Measurements from ENCODE around the gene GALNT18. TPM values are rescaled to one million over a fixed set of nuclear protein-coding genes. Genes with fewer than 3 reads are reported as not detected.

GALNT18 gene
- total RNA-seq, 1 experiment from 2014 or later = 0.18 TPM

GRCh38 chr11:11532574-11532973, 89.2 kb downstream of the GALNT18 start:
- DNase-seq (ENCODE audit: low spot score) = no peak

DNA sequence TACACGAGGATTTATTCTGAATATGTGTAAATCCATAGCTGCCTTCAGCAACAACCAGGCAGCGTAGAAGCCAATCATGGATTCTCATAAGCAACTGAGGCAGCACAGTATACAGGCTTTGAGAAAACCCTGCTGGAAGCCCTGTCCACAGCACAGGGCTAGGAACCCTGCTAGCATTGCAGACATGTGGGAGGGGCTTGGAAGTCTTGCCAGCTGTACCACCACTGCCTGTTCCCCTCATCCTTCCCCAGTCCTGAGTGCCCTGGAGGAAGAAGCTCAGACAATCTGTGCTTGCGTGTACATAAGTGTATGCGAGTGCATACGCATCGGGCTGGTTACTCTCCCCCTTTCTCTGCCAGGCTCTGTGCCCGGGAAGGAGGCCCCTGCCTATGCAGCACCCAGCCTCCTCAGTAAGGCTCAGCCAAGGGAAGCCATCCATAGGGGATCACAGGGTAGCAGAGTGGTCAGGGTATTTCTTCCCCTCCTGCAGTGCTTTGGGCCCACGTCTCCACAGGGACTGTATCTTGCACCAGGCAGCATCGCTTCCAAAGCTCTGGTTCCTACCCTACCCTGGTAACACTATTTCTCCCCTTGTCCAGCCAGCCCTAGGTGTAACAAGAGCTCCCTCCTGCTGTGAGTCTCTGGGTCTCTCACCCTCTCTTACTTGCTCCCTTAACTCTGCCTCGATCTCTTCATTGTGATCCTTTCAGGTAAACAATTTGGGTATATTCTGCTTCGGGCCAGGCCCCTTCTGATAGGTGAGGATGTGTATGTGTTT, 90.5 kb downstream of the GALNT18 start:
- DNase-seq (ENCODE audit: low spot score) = no peak

DNA sequence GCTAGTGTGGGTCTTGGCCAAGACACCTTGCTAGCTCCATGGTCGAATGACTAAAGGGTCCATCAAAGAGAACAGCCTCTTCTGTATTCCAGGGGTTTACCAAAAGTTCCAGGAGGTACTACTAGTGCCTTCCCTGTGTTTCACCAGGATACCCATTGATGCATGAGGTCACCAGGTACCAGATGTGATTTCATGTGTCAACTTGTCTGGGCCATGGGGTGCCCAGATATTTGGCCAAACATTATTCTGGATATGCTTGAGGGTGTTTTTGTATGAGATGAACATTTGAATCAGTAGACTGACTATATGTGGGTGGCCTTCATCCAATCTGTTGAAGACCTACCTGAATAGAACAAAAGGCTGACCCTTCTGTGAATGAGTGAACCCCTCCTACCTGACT, 92.8 kb downstream of the GALNT18 start:
- DNase-seq (ENCODE audit: low spot score) = no peak

DNA sequence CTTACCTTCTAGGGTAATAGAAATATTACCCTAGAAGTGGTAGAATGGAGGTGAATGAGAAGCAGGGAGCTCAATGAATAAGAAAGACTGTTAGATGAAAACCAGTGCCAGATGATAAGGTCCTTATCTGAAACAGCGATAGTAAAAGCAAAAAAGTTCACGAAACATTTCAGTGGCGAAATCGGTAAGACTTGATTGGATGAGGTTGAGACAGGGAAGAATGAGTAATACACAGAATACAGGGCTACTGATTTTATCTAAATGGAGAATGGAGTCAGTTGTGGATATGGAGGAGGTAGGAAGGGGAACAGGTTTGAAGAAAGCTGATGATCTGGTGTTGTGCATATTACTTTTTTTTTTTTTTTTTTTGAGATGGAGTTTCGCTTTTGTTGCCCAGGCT, 96.5 kb downstream of the GALNT18 start:
- no peak for DNase-seq (ENCODE audit: low spot score)

DNA sequence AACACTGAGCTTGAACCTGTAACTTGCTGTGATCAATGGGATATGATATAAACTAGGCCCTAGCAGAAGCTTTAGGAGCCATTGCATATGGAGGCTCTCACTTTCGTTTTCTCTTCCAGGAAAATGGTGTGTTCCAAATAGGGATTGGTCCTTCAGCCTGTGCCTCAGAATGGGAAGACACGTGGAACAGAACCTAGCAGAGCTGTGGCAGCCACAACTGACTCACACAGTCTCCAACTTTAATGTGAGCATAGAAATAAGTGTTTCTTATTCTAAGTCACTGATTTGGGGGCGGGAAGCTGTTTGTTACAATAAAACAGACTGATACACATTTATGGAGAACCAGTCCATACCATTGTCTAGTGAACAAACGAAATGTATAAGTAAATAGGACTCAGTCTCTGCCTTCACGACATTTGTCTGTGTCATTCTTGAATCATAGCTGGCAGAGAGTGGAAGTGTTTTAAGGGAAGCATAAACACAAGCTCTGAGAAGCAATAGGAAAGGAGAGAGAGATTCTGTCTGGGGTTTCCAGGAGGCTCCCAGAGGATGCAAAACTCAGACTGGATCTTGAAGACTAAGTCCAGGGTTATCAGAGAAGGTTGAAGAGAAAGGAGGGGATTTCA, 97.3 kb downstream of the GALNT18 start:
- no peak for DNase-seq (ENCODE audit: low spot score)

DNA sequence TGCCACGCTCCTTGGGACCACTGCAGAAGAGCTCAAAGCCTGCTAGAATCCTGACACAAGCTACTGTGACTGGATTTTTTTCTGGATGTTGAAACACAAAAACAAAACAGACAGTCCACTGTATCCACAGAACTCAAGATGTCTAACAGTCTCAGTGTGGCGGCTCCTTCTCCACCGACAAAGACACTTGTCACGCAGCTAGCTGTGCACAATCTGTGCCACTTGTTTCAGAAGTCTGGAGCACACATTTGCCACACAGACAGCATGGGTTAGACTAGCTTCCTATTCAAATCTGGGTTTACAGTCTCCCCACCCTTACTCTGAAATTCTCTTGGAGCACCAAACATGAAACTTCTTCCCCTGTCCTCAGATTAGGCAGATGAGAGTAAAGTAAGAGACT, 99.2 kb downstream of the GALNT18 start:
- DNase-seq (ENCODE audit: low spot score) = no peak

- DNase-seq (ENCODE audit: low spot score) = no peak
Observed at GRCh38 chr11:11521306-11522002, 100.4 kb downstream of the GALNT18 start.

- no peak for DNase-seq (ENCODE audit: low spot score)
Observed at GRCh38 chr11:11520231-11521015, 101.4 kb downstream of the GALNT18 start.

GRCh38 chr11:11519184-11519583, 102.6 kb downstream of the GALNT18 start:
- DNase-seq (ENCODE audit: low spot score) = no peak

DNA sequence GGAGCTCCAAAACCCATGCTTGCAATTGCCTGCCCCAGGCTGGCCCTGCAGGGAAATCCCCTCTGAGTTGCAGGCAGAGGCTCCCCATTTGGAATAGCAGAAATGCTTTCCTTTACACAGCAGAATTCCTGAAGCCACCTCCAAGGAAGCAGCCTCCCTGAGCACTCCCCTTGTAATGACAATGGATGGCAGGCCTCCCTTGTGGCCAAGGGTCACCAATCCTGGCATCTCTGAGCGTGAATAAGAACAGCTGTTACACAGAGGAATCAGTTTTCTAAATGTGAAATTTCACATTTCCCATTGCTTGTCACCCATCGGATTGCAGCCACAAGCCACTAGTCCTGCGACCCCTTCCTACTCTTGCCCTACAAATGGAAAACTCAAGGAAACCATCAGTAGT, 107.6 kb downstream of the GALNT18 start:
- DNase-seq (ENCODE audit: low spot score) = no peak

DNA sequence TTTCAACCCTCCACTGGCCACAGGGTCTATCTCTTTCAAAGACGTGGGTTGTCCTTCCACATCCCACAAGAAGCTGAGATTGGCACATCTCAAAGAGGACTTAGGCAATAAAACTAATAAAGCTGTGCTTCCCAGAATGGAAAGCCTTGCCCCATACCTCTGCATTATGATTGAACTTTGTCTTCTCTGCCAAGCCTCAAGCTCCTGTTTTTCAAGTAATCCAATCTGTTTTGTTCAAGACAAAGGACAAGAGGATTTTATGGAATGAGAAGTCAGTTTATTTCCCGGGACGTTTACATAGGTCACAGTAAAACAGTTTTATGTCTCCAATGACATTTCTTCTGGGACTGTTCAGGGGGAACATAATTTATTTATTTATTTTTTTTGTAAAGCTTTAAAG, 108.4 kb downstream of the GALNT18 start:
- DNase-seq (ENCODE audit: low spot score) = no peak

DNA sequence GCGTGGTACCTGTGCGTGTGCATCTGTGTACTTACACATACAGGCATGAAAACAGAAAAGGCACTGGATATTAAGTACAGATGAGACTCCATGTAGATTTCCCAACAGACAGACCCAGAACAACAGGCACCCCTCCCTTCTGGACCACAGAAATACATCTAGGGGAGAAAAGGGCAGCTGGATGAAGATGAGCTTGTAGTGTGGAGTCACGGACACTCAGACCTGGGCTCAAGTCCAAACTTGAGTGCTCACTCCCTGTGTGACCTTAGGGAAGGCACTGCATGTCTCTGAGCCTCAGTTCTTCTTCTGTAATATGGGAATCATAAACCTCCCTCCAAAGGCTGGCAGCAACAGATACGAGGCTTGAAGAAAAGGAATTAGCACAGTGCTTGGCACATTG, 108.9 kb downstream of the GALNT18 start:
- DNase-seq (ENCODE audit: low spot score) = no peak

DNA sequence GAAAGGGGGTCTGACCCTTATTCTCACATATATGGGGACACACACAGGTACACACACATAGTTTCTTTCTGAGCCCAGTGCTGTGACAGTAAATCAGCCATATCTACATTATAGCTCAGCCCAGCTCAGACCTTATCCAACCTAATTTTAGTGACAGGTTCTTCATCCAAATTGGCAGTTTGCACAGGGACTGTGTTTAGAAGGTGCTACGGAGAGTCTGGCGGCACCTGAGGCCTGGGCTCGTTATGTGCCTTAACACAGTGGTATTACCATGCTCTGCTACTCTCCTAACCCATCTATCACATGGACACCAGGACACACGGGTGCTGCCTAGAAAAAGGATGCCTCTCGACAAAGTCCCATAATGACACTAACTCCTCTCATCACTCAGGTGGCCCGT, 109.3 kb downstream of the GALNT18 start:
- no peak for DNase-seq (ENCODE audit: low spot score)

DNA sequence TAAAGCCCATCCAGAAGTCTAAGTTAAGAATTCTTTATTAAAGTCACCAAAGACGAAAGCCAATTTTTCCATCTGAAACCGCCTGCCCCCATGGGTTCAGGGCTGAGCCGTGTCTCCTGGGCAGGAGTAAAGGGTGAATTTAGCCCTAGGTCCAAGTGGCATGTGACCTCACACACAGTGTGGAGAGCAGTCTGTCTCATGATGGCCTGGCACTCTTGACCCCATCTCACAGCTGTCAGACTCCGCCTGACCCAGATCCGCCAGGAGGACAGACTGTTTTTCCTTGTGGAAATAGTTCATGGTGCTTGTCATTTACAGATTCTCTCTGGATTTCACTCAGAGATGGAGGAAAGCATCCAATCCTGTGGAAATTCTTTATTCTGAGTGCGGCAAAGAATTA, 109.7 kb downstream of the GALNT18 start:
- DNase-seq (ENCODE audit: low spot score) = no peak

DNA sequence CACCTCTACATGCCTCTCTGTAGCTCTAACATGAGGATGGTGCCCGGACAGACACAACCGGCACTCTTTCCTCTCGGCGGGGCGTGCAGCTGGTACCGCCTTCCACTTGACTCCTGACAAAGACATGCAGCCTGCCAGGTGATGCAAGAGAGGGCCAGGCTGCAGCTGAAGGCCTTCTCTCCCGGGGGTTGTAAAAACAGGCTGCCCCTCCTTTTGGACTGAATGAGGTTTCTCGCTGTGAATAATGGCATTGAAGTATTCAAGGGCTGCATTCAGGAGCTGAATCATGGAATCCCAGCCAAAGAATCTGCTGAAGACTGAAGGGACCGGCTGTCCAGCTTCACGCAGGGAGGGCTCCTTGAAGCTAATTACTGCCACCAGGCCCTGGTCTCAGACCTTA, 110.9 kb downstream of the GALNT18 start:
- DNase-seq (ENCODE audit: low spot score) = no peak

- no peak for DNase-seq (ENCODE audit: low spot score)
Observed at GRCh38 chr11:11505692-11506091, 116.1 kb downstream of the GALNT18 start.

GRCh38 chr11:11505190-11505589, 116.6 kb downstream of the GALNT18 start:
- no peak for DNase-seq (ENCODE audit: low spot score)

DNA sequence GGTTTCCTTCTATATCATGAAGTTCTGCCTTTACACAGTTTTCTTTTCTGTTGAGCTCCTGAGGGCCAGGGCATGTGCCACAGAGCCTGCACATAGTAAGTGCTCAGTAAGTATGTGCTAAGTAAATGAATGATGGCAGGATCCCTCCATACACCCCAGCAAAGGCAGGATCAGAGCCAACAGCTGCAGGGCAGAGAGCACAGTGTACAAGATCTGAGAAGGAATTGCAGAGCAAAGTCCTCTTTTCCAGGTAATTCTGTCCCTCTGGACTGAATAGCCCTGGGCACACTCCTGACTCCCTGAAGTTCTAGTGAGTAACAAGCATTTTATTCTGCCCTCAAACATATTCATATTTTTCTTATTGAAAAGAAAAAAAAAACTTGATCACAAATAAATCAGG, 117.7 kb downstream of the GALNT18 start:
- DNase-seq (ENCODE audit: low spot score) = no peak

DNA sequence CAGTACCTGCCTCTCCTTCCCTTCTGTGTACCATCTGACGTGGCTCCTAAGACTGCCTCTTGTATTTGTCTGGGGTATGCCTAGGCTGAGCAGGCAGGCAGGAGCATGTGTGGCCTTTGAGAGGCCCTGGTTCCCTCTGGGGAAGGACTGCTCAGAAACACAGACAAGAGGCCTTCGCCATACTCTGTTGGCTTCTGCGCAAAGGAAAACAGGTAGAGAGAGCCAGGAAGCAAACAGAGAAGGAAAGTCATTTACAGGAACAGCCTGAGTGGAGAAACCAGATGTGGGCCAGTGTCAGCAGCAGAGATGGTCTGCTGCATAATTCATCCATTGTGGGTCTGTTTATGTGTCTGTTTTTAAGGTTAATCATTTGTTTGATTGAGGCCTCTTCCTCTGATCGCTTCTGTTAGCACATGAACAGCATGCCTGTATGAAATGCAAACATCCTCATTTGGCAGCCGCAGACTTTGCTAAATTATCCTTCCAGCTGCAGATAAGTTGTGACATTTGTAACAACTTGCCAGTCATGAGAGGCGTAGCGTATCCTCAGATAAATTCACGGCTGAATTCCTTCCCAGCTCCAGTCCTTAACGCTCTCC, 119.4 kb downstream of the GALNT18 start:
- DNase-seq (ENCODE audit: low spot score) = no peak

GRCh38 chr11:11501546-11502262, 120.1 kb downstream of the GALNT18 start:
- no peak for DNase-seq (ENCODE audit: low spot score)
